SJCRH30 (cell line): ENCODE measurements around the gene SUV39H1. TPM values are rescaled to one million over a fixed set of nuclear protein-coding genes. Genes with fewer than 3 reads are reported as not detected.

ENCODE experiments used
- DNase-seq, 2 experiments: peaks; one replicate each; pipeline ENCODE4 v3.0.0-alpha.2; 2015 to 2020
- H3K27ac ChIP-seq: fragments of 250-450 bp; sonication (Bioruptor Pico); 2 replicates; pipeline ENCODE4 v1.5.1; 2020; ENCODE audit warnings: mild to moderate bottlenecking, moderate library complexity
- H3K27me3 ChIP-seq: fragments of 250-450 bp; sonication (Bioruptor Pico); 2 replicates; pipeline ENCODE4 v1.5.1; 2020; ENCODE audit warnings: mild to moderate bottlenecking, moderate library complexity
- H3K36me3 ChIP-seq: fragments of 250-450 bp; sonication (Bioruptor Pico); 2 replicates; pipeline ENCODE4 v1.5.1; 2020; ENCODE audit warnings: mild to moderate bottlenecking, moderate library complexity
- H3K4me1 ChIP-seq: fragments of 250-450 bp; sonication (Bioruptor Pico); 2 replicates; pipeline ENCODE4 v1.5.1; 2020; ENCODE audit warnings: mild to moderate bottlenecking, moderate library complexity
- H3K4me3 ChIP-seq: fragments of 250-450 bp; sonication (Bioruptor Pico); 2 replicates; pipeline ENCODE4 v1.5.1; 2020; ENCODE audit warnings: mild to moderate bottlenecking, moderate library complexity
- H3K9me3 ChIP-seq: fragments of 250-450 bp; sonication (Bioruptor Pico); replicated peaks from 2 replicates; pipeline ENCODE4 v1.5.1; 2020; ENCODE audit warnings: mild to moderate bottlenecking, moderate library complexity
- total RNA-seq: library from RNA; depleted of rRNA; stranded (reverse); fragments of >200 nt; shearing (Covaris generic); gene quantifications from 2 replicates; pipeline ENCODE4 v1.2.3, GENCODE V29; 2014

SUV39H1 gene
- total RNA-seq, 1 experiment from 2014 or later = 10.2 TPM

DNA sequence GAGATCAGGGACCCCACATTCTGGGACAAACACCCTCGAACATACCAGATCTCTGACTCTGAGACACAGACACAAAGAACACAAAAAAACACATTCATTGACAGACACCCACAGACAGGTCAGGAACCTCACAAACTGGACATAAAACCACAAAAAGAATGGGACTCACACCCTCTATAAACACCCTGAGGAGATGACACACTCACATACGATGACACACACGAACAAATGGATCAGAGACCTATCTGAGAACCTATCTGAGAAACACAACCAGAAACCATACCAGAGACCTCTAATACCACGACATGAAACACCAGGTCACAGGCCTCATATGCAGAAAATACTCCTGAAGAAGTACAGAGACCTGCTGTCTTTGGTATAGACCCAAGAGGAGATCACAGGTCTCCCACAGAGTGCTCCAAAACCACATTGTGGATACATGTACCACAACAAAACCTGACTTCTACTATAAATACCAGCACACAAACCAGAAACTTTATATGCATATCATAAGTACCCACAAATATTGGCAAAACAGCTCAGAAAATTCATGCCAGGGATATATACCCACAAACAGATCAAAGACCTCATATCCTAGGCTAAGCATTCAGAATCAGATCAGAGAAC is 19.5 kb downstream of the SUV39H1 start:
- H3K27ac ChIP-seq = no peak overlapping the region
- H3K4me3 ChIP-seq = no peak overlapping the region
- DNase-seq = no peak
- H3K9me3 ChIP-seq = no peaks in the 10 kb centered on the region
- H3K27me3 ChIP-seq = no peaks in the 10 kb centered on the region
- H3K4me1 ChIP-seq = no peaks in the 10 kb centered on the region
- H3K36me3 ChIP-seq = no peaks in the 10 kb centered on the region

DNA sequence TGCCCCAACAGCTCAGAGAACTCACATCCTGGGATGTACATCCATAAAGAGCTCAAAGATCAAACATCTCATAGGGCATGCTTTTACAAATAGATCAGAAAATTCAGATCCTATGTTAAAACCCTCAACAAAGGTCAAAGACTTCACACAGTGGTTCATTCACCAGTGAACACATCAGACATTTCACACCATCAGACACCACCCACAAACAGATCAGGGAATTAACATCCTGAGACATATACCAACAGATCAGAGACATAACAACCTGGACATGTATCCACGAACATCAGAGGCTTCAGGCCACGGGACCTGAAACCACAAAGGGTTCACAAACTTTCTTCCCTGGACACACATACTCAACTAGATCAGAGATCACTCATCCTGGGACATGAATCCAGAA is 23.4 kb downstream of the SUV39H1 start:
- no peak overlapping the region for H3K27ac ChIP-seq
- H3K4me3 ChIP-seq = no peak overlapping the region
- H3K9me3 ChIP-seq = no peaks in the 10 kb centered on the region
- H3K4me1 ChIP-seq = no peaks in the 10 kb centered on the region
- H3K27me3 ChIP-seq = no peaks in the 10 kb centered on the region
- DNase-seq = no peak
- H3K36me3 ChIP-seq = no peaks in the 10 kb centered on the region

DNA sequence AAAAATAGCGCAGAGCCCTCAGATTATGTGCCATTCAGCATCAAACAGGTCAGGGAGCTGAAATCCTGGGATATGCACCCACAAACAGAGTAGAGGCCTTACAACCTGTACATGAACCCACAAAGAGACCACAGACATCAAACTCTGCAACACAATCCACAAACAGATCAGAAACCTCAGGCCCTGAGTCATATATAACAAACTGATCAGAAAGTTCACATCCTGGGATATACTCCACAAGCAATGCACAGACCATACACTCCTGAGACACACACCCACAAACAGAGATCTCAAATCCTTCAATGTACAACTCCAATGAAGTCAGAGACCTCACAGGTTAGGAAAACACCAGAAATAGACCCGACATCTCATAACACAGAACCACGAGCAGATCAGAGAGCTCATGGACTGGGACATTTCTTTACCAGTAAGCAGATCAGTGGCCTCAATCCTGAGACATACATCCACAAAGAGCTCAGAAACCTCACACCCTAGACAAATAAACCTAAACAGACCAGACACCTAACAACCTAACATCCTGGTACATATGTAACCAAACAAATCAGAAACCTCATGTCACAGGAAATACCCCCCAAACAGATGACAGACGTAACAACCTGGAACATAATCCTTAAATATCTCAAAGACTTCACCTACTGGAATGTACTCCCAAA is 24.2 kb downstream of the SUV39H1 start:
- no peaks in the 10 kb centered on the region for H3K36me3 ChIP-seq
- no peaks in the 10 kb centered on the region for H3K9me3 ChIP-seq
- H3K27ac ChIP-seq = no peak overlapping the region
- no peaks in the 10 kb centered on the region for H3K27me3 ChIP-seq
- no peak for DNase-seq
- H3K4me1 ChIP-seq = no peaks in the 10 kb centered on the region
- no peak overlapping the region for H3K4me3 ChIP-seq

DNA sequence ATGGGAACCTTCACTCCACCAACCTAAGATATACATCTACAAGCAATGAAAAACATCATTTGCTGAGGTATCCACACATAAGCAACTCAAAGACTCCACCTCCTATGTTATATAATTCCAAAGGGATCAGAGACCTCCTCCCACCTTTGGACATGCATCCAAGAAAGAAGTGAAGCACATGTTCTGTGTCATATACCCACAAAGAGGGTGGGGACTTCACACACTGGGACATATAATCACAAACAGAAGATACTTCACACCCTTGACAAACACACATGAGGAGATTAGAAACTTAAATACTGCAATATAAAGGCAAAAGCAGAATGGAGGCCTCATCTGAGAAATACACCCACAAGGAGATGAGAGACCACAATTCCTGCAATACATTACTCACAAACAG is 25.4 kb downstream of the SUV39H1 start:
- H3K4me3 ChIP-seq = no peak overlapping the region
- no peaks in the 10 kb centered on the region for H3K4me1 ChIP-seq

DNA sequence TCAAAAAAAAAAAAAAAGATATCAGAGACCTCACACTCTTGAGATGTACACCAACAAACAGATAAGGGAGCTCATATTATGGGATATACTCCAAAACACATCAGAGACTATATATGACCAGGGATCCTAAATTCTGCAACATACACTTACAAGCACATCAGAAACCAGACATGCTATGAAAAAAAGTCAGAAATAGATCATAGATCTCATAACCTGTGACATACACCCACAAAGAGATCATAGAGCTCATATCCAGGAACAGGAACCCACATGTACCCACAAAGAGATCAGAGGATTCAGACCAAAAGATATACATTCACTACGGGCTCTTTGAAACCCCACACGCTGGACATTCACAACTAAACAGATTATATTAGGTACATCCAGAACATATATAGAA is 30.1 kb downstream of the SUV39H1 start:
- H3K4me1 ChIP-seq = no peaks in the 10 kb centered on the region
- no peak for DNase-seq
- H3K27me3 ChIP-seq = no peaks in the 10 kb centered on the region
- H3K27ac ChIP-seq = no peak overlapping the region
- no peaks in the 10 kb centered on the region for H3K36me3 ChIP-seq
- no peak overlapping the region for H3K4me3 ChIP-seq
- no peaks in the 10 kb centered on the region for H3K9me3 ChIP-seq

More for the DNA sequence above, 25.4 kb downstream of the SUV39H1 start:
- Histone ChIP-seq H3K27ac (no peak overlapping the region), H3K27me3 (no peaks in the 10 kb centered on the region), H3K9me3 (no peaks in the 10 kb centered on the region), H3K36me3 (no peaks in the 10 kb centered on the region)
- no peak for DNase-seq

DNA sequence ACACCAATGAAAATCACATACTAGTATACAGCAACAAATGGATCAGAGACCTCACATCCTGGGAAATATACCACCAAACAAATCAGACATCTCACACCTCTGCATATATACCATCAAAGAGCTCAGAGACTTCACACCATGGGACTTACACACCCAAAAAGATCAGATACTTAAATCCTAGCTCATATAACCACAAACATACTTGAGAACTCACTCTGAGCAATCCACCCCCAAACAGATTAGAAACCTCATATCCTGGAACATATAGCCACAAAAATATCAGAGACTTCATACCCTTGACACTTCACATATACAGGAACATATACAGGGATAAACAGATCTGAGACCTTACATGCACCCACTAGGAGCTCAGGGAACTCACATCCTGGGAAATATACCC is 32.1 kb downstream of the SUV39H1 start:
- no peak overlapping the region for H3K4me3 ChIP-seq
- H3K27ac ChIP-seq = no peak overlapping the region
- H3K36me3 ChIP-seq = no peaks in the 10 kb centered on the region
- H3K9me3 ChIP-seq = no peaks in the 10 kb centered on the region
- no peaks in the 10 kb centered on the region for H3K4me1 ChIP-seq
- DNase-seq = no peak
- H3K27me3 ChIP-seq = no peaks in the 10 kb centered on the region

DNA sequence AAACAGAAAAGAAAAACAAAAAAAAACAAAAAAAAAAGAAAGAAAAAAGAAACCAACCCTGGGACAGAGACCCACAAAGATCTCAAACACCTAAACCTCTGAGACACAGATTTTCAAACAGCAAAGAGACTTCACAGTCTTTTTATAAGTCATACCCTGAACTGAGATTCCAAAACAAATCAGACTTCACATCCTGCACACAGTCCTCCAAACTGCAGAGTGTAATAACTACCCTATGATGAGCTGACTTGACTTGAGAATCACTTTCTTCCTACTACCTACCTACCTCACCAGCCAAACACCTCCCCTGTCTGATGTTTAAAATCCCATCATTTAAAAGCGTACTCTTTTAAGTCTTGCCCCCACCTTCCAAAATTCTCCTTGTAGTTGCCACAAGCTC is 39.8 kb downstream of the SUV39H1 start:
- Histone ChIP-seq H3K27me3 (no peaks in the 10 kb centered on the region), H3K9me3 (no peaks in the 10 kb centered on the region), H3K4me3 (no peak overlapping the region), H3K4me1 (no peaks in the 10 kb centered on the region), H3K27ac (no peak overlapping the region), H3K36me3 (no peaks in the 10 kb centered on the region)
- no peak for DNase-seq

DNA sequence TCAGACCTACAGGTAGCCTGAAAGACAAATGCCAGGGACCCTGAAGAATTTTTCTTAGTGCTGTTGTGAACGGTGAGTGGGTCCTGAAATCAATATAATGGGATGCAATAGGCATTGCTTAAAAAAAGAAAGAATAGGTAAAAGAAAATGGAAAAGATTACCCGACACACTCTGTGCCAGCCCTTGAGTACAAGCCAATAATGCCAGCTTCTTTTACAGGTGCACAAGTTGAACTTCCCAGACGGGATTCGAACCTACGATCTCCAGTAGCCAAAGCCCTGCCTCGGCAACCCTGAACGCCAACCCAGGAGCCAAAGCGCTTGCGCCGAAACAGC is 40.3 kb downstream of the SUV39H1 start:
- Histone ChIP-seq H3K4me1 (no peaks in the 10 kb centered on the region), H3K27me3 (no peaks in the 10 kb centered on the region), H3K36me3 (no peaks in the 10 kb centered on the region), H3K9me3 (no peaks in the 10 kb centered on the region), H3K4me3 (peak overlapping the region; percentile 74), H3K27ac (no peak overlapping the region; the same call in 1 of the 2 replicates)
- DNase-seq = no peak

DNA sequence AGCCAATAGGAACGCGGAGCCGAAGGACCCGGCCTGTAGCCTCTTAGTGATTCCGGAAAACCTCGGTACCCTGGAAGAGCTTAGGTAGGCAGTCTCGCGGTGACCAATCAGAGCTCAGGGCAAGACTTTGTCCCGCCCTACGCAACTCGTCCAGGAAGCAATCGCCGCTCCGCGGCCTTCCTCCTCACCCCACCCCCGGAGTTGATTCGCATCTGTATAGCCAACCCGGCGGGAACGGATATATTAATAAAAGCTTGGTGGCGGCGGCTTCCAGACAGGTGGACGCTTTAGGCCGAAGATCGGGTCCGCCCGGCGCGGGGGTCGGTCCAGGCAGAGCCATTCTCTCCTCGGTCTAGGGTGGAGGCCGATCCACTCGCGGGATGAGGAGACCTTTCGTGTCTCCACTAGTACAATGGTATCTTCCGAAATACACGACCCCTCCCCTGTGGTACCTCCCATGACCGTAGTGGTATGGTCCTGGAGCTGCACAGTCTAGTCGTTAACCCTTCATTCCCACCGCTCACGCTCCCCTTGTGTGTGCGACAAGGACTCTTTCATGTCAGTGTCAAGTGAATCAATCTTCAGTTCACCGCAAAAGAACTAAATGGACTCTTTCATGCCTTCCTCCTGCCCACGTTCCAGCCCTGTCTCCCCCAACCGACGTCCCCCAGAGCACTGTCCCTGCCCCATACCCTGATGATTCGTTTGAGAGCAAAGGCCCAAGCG is 40.8 kb downstream of the SUV39H1 start:
- peak; percentile 90 to 94 for DNase-seq
- no peaks in the 10 kb centered on the region for H3K4me1 ChIP-seq
- no peaks in the 10 kb centered on the region for H3K27me3 ChIP-seq

DNA sequence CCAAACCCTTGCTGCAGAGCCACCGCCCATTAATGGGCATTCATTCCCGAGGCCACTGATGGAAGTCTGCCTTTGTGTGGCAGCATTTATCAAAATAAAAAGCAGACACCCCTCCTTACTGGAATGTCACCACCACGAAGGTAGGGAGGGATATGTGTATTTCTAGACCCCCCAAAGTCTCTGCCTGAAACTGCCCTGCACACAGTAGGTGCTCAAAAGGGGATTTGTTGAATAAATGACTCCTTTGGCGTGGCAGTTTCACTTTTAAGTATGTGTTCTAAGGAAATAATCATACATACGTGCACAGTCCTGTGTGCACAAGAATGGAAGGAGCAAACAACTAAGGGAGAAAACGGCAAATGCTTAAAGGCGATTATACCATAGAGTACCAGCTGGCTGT is 41.4 kb downstream of the SUV39H1 start:
- Histone ChIP-seq H3K4me3 (peak overlapping the region; percentile 74), H3K4me1 (no peaks in the 10 kb centered on the region), H3K36me3 (no peaks in the 10 kb centered on the region), H3K27ac (peak overlapping the region; percentile 81), H3K27me3 (no peaks in the 10 kb centered on the region), H3K9me3 (no peaks in the 10 kb centered on the region)
- DNase-seq = no peak

More for the DNA sequence above, 40.8 kb downstream of the SUV39H1 start:
- peak overlapping the region; percentile 81 for H3K27ac ChIP-seq
- H3K4me3 ChIP-seq = peak overlapping the region; percentile 74
- H3K36me3 ChIP-seq = no peaks in the 10 kb centered on the region
- H3K9me3 ChIP-seq = no peaks in the 10 kb centered on the region

DNA sequence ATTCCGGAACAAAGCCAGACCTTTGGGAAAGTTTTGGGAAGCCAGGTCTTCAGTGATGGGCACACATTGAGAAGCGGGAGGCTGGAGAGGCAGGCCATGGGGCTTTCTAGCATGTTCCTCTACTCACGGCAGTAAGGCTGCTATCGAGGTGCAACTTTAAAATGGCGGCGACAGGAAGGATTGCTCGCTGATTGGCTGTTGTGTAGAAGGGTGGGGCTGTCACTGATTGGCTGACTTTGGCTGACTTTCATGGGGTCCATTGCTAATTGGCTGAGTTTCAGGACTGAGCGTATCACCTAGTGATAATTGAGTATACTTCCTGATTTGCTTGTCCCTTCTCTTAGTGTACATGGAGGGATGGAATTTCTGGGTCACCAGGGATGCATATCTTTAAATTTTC is 45.3 kb downstream of the SUV39H1 start:
- Histone ChIP-seq H3K27me3 (no peaks in the 10 kb centered on the region), H3K36me3 (no peaks in the 10 kb centered on the region), H3K4me1 (no peaks in the 10 kb centered on the region), H3K4me3 (no peak overlapping the region), H3K27ac (no peak overlapping the region), H3K9me3 (no peaks in the 10 kb centered on the region)
- peak in 1 of 2 experiments; percentile 5 for DNase-seq

DNA sequence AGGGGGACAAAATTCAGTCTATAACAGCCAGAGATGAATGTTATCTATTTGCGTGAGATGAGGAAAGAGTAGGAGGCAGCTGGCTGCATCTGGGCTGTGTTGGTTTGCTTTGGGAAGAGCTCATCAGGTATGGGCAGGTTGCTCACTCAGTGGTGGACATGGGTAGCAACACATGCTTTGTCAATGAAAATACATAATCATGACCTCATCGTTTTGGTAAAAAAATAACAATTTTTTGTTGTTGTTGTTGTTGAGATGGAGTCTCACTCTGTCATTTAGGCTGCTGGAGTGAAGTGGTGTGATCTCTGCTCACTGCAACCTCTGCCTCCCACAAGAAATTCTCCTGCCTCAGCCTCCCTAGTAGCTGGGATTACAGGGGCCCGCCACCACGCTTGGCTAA is 48.7 kb downstream of the SUV39H1 start:
- H3K4me1 ChIP-seq = no peaks in the 10 kb centered on the region
- no peaks in the 10 kb centered on the region for H3K9me3 ChIP-seq
- H3K4me3 ChIP-seq = no peak overlapping the region
- H3K36me3 ChIP-seq = no peaks in the 10 kb centered on the region
- no peak overlapping the region for H3K27ac ChIP-seq
- no peaks in the 10 kb centered on the region for H3K27me3 ChIP-seq
- DNase-seq = no peak

DNA sequence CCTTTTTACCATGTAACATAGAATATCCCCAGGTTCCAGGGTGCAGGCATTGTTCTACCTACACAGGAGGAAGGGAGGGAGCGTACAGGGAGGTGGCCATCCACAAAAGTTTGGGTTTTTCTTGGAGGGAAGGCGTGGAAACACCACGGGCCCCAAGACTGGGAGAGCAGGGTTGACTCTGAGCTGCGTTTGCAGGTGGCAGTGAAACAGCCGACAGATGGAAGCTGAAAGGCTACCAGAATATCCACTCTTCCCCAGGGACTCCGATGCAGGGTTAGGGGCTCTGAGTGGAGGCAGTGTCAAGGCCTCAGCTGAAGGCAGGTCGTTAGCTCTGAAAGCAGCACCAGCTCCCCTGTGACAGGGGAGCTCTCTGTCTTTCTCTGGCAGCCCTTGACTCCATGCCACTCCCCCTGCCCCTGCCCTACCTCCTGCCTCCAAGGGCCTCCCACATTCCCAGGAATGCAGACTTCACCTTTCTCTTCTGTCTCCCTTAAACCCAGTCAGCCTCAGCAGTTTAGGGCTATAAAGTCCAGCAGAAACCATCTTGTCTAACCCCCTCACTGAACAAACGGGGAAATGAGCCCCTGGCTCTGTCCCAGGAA is 51.0 kb downstream of the SUV39H1 start:
- DNase-seq = no peak
- H3K36me3 ChIP-seq = no peaks in the 10 kb centered on the region
- no peaks in the 10 kb centered on the region for H3K4me1 ChIP-seq
- H3K27ac ChIP-seq = no peak overlapping the region
- H3K9me3 ChIP-seq = no peaks in the 10 kb centered on the region
- H3K4me3 ChIP-seq = no peak overlapping the region
- no peaks in the 10 kb centered on the region for H3K27me3 ChIP-seq

DNA sequence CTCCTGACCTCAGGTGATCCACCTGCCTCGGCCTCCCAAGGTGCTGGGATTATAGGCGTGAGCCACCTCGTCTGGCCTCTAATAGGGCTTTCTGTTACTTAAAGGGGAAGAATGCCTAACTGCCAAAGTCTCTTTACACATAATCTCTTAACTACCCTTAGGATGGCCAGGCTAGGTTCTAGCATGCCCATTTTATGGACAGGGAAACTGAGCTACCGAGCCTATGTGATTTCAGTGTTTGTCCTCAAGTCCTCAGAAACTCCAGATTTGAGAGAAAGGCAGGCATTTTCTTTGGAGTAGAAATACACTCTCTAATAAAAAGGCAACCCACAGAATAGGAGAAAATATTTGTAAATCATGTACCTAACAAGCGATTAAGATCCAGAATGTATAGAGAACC is 52.6 kb downstream of the SUV39H1 start:
- Histone ChIP-seq H3K4me1 (no peaks in the 10 kb centered on the region), H3K27me3 (no peaks in the 10 kb centered on the region), H3K9me3 (no peaks in the 10 kb centered on the region), H3K4me3 (no peak overlapping the region), H3K36me3 (no peaks in the 10 kb centered on the region), H3K27ac (no peak overlapping the region)
- DNase-seq = no peak

DNA sequence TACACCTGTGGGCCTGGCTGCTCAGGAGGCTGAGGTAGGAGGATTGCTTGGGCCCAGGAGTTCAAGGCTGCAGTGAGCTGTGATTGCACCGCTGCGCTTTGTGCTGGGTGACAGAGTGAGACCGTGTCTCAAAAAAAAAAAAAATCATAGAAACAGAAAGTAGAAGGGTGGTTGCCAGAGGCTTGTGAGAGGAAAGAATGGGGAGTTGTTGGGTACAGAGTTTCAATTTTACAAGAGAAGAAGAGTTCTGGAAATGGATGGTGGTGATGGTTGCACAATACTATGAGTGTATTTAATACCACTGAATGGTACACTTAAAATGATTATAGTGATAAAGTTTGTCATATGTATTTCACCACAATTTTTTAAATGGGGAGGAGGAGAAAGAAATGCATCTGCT is 54.8 kb downstream of the SUV39H1 start:
- no peaks in the 10 kb centered on the region for H3K27me3 ChIP-seq
- no peak for DNase-seq
- H3K4me1 ChIP-seq = no peaks in the 10 kb centered on the region
- no peaks in the 10 kb centered on the region for H3K36me3 ChIP-seq
- no peaks in the 10 kb centered on the region for H3K9me3 ChIP-seq
- no peak overlapping the region for H3K4me3 ChIP-seq
- H3K27ac ChIP-seq = no peak overlapping the region
